Keratinocyte (primary cell): ENCODE results near the gene ANGEL2. TPM values are rescaled to one million over a fixed set of nuclear protein-coding genes. Genes with fewer than 3 reads are reported as not detected.

Experiments used
- DNase-seq: peaks from one replicate; pipeline ENCODE4 v3.0.0-alpha.2; 2011; ENCODE audit warnings: low read depth, missing footprints, low spot score
- FAIRE-seq: peaks from 2 replicates; lab custom pipeline; 2011; peaks lifted over from hg19 to GRCh38; lab: Jason Lieb, UNC
- H2AFZ ChIP-seq: 2 replicates; pipeline ENCODE4 v1.6.0; 2012; ENCODE audit warnings: low read length, control low read depth, inconsistent platforms; ENCODE audit not compliant: control insufficient read depth
- H3K27ac ChIP-seq: 2 replicates; pipeline ENCODE4 v1.5.1; 2011; ENCODE audit warnings: low read length; ENCODE audit not compliant: control insufficient read depth, insufficient read depth
- H3K27me3 ChIP-seq: 3 replicates; pipeline ENCODE4 v1.6.0; 2011; ENCODE audit warnings: low read length; ENCODE audit not compliant: control insufficient read depth, insufficient read depth; ENCODE audit errors: extremely low read depth
- H3K36me3 ChIP-seq, 2 experiments: 2 replicates in 1 of 2; 3 replicates in 1 of 2; pipeline ENCODE4 v1.5.1; 2011; ENCODE audit warnings: low read length in 2 of 2, mild to moderate bottlenecking in 1 of 2; ENCODE audit not compliant: control insufficient read depth in 2 of 2, insufficient read depth in 2 of 2; ENCODE audit errors: extremely low read depth in 1 of 2
- H3K4me1 ChIP-seq: 3 replicates; pipeline ENCODE4 v1.5.1; 2011; ENCODE audit warnings: low read length; ENCODE audit not compliant: control insufficient read depth, insufficient read depth; ENCODE audit errors: extremely low read depth
- H3K4me2 ChIP-seq: 3 replicates; pipeline ENCODE4 v1.6.0; 2011; ENCODE audit warnings: low read depth, low read length; ENCODE audit not compliant: control insufficient read depth, insufficient read depth; ENCODE audit errors: extremely low read depth
- H3K4me3 ChIP-seq, 3 experiments: fragments of 200-600 bp in 1 of 3; sonication (generic) in 1 of 3; 2 replicates in 2 of 3; 3 replicates in 1 of 3; pipeline ENCODE4 v1.5.1; 2011 to 2016; ENCODE audit warnings: low read length in 3 of 3, mild to moderate bottlenecking in 3 of 3, control low read depth in 2 of 3, inconsistent platforms in 1 of 3, low read depth in 1 of 3, mixed read lengths in 1 of 3, mixed run types in 1 of 3, moderate library complexity in 1 of 3; ENCODE audit not compliant: control insufficient read depth in 2 of 3, insufficient read depth in 2 of 3; ENCODE audit errors: extremely low read depth in 1 of 3
- H3K79me2 ChIP-seq: 2 replicates; pipeline ENCODE4 v1.6.0; 2012; ENCODE audit warnings: low read length; ENCODE audit not compliant: control insufficient read depth, insufficient read depth
- H3K9ac ChIP-seq: 3 replicates; pipeline ENCODE4 v1.6.0; 2011; ENCODE audit warnings: low read length; ENCODE audit not compliant: control insufficient read depth, insufficient read depth; ENCODE audit errors: extremely low read depth
- H3K9me1 ChIP-seq: 3 replicates; pipeline ENCODE4 v1.6.0; 2011; ENCODE audit warnings: low read length; ENCODE audit not compliant: control insufficient read depth, insufficient read depth; ENCODE audit errors: extremely low read depth
- H3K9me3 ChIP-seq: 2 replicates; pipeline ENCODE4 v1.5.1; 2012; ENCODE audit warnings: low read depth, low read length; ENCODE audit not compliant: control insufficient read depth
- H4K20me1 ChIP-seq: 3 replicates; pipeline ENCODE4 v1.6.0; 2011; ENCODE audit warnings: low read length; ENCODE audit not compliant: control insufficient read depth, insufficient read depth; ENCODE audit errors: extremely low read depth
- EZH2 ChIP-seq: IDR thresholded peaks from one replicate; pipeline ENCODE4 v1.6.1; 2012; ENCODE audit warnings: inconsistent platforms, mild to moderate bottlenecking, low read length, moderate library complexity
- dilution Hi-C: fragments of 300-500 bp; cut with MboI; formaldehyde crosslinking; loops from one replicate; pipeline ENCODE4 v1.7.0; 2020; ENCODE audit warnings: low sequenced_read_pairs; ENCODE audit not compliant: extremely low pct_ligation_motif_present
- polyA plus RNA-seq, 5 experiments: library from polyadenylated mRNA; depleted of rRNA in 3 of 5; stranded (reverse) in 3 of 5; stranded (forward) in 1 of 5; unstranded in 1 of 5; fragments of >200 nt; gene quantifications; 1 replicate in 1 of 5; 2 replicates in 3 of 5; 3 replicates in 1 of 5; pipeline versions ENCODE4 v1.2.1 to v1.2.3, GENCODE V29; 2011 to 2012; ENCODE audit warnings: missing spikeins in 2 of 5, low read depth in 1 of 5, low replicate concordance in 1 of 5
- TF ChIP-seq, protein P1 (sequence below), 3 experiments: IDR thresholded peaks in 1 of 3; conservative IDR thresholded peaks in 1 of 3; optimal IDR thresholded peaks in 1 of 3; 2 replicates in 2 of 3; 3 replicates in 1 of 3; pipeline versions ENCODE3 to v1.5.1; 2011; ENCODE audit warnings: low read length in 3 of 3, mild to moderate bottlenecking in 3 of 3, moderate library complexity in 2 of 3, control low read depth in 1 of 3, inconsistent platforms in 1 of 3; ENCODE audit not compliant: insufficient read depth in 2 of 3; ENCODE audit errors: extremely low read depth in 1 of 3

Gene ANGEL2
- polyA plus RNA-seq, 1 donor (not counting 4 experiments of a cell fraction or from before 2014, with no cell fraction given) = 25.6 TPM

DNA sequence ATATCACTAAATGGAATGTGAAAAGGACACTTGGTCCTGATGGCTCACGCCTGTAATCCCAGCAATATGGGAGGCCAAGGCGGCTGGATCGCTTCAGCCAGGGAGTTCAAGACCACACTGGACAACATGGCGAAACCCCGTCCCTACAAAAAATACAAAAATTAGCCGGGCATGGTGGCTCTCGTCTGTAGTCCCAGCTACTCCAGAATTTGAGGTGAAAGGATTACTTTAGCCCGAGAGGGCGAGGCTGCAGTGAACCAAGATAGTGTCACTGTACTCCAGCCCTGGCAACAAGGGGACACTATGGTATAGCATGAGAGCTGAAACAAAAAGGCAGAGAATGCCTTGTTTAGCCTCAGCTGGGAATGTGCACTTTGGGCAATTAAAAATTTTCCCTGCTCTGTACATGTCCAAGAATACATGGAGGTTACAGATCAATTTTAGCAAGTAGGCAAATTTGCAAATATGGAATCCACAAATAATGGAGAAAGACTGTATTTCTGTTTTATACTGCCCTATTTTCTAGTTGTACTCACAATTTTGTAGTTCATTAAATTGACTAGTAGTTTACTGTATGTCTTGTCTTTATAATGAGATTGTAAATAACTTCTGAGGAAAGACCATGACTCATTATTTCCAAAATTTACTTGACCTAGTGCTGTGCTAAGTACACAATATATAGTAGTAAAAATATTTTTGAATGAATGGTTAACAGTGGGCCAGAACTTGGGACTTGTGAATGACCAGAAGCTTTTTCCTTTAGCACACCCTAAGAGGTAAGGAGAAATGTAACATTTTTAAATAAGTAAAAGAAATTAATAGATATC, 2.0 kb upstream of the ANGEL2 start:
- no peak for DNase-seq
- TF ChIP-seq, protein P1, sequence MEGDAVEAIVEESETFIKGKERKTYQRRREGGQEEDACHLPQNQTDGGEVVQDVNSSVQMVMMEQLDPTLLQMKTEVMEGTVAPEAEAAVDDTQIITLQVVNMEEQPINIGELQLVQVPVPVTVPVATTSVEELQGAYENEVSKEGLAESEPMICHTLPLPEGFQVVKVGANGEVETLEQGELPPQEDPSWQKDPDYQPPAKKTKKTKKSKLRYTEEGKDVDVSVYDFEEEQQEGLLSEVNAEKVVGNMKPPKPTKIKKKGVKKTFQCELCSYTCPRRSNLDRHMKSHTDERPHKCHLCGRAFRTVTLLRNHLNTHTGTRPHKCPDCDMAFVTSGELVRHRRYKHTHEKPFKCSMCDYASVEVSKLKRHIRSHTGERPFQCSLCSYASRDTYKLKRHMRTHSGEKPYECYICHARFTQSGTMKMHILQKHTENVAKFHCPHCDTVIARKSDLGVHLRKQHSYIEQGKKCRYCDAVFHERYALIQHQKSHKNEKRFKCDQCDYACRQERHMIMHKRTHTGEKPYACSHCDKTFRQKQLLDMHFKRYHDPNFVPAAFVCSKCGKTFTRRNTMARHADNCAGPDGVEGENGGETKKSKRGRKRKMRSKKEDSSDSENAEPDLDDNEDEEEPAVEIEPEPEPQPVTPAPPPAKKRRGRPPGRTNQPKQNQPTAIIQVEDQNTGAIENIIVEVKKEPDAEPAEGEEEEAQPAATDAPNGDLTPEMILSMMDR (optimal IDR thresholded peaks at IDR 0.05 in 1 of 3, IDR thresholded peaks at IDR 0.05 in 1 of 3, conservative IDR thresholded peaks at IDR 0.05 in 1 of 3; ENCODE audit: extremely low read depth in 1 of 3, insufficient read depth in 2 of 3, low read length in 3 of 3) = no peak
- TF ChIP-seq EZH2 = no peak
- peaks cover 5% of the 10 kb centered on the region for H3K4me1 ChIP-seq
- no peak overlapping the region for H3K4me3 ChIP-seq
- H3K4me2 ChIP-seq = no peak overlapping the region
- no peaks in the 10 kb centered on the region for H3K9me1 ChIP-seq
- H3K9ac ChIP-seq = no peak overlapping the region
- no peaks in the 10 kb centered on the region for H4K20me1 ChIP-seq
- H3K36me3 ChIP-seq = no peaks in the 10 kb centered on the region
- no peak overlapping the region for H3K27ac ChIP-seq
- no peak overlapping the region for H2AFZ ChIP-seq
- no peak for FAIRE-seq
- H3K27me3 ChIP-seq = no peaks in the 10 kb centered on the region
- no peaks in the 10 kb centered on the region for H3K9me3 ChIP-seq
- H3K79me2 ChIP-seq = peaks cover 23% of the 10 kb centered on the region
- dilution Hi-C loops = no loop called here

DNA sequence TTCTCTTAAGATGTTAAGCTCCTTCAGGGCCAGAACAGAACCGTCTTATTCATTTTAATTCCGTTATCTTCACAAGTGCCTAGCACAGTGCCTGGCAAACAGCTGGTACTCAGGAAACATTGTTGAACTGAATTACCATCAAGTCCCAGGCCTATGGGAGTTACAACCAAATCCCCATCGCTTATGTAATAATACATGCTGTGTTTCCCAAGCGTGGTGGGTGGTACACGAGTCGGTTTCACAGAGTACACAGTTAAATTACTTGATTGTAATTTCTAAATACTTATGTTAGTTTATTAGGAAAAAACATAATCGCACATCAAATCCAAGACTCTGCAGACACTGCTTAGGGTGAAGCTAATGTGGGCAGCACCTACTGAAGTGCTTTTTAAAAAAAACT, 1.0 kb downstream of the ANGEL2 start:
- H3K4me2 ChIP-seq = peak overlapping the region; percentile 74
- DNase-seq (no peak), FAIRE-seq (no peak)
- peak overlapping the region; percentile 68 to 93 (median 84) for H3K4me3 ChIP-seq
- H3K4me1 ChIP-seq = peaks cover 5% of the 10 kb centered on the region
- no peaks in the 10 kb centered on the region for H3K9me3 ChIP-seq
- H3K9ac ChIP-seq = peak overlapping the region; percentile 87
- peaks cover 31% of the 10 kb centered on the region for H3K79me2 ChIP-seq
- H4K20me1 ChIP-seq = no peaks in the 10 kb centered on the region
- peak overlapping the region; percentile 99 for H2AFZ ChIP-seq
- H3K36me3 ChIP-seq = peaks cover 0 to 5% of the 10 kb centered on the region in 2 experiments
- TF ChIP-seq EZH2 = no peak
- TF ChIP-seq, protein P1 (optimal IDR thresholded peaks at IDR 0.05 in 1 of 3, IDR thresholded peaks at IDR 0.05 in 1 of 3, conservative IDR thresholded peaks at IDR 0.05 in 1 of 3; ENCODE audit: extremely low read depth in 1 of 3, insufficient read depth in 2 of 3, low read length in 3 of 3) = no peak
- no peaks in the 10 kb centered on the region for H3K27me3 ChIP-seq
- peak overlapping the region; percentile 77 for H3K27ac ChIP-seq
- no peaks in the 10 kb centered on the region for H3K9me1 ChIP-seq
- dilution Hi-C loops = no loop called here
